Activated T-cell treated with anti-CD3 and anti-CD28 coated beads for 4 hours (primary cell): Measurements from ENCODE around the gene BAMBI.
A peak's percentile ranks its signal among the peaks of the same experiment; 100 is the strongest.

Source experiments
- DNase-seq: peaks from one replicate; pipeline ENCODE4 v3.0.0-alpha.2; 2020

BAMBI gene

DNA sequence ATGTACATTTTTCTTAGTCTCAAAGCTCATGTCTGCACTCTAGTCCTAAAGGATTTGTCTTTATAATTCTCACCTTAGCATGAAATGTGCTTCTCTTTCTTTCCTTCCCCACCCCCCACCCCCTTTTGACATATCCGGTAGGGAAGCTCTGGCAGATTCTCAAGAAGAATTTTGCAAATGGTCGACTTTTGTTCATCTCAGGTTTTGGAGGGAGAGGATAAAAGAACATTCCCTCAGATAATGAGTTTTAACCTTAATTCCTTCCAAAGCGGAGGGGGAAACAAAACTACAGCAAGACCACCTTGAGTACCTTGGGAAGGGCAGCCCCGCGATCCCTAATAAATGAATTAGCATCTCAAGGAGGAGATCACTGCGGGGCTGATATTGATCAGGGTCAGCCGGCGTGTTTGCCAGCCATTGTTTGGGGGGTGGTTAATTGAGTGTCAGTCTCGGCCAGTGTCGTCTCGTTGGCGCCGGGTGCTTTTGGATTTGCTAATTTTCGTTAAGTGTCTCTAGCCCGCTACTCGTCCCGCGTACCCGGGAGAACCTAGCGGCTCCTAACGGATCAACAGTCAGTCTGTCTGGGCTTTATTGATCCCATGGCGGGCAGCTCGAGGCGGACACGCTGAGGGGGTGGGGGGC is 874 bp upstream of the BAMBI start:
- no peak for DNase-seq

DNA sequence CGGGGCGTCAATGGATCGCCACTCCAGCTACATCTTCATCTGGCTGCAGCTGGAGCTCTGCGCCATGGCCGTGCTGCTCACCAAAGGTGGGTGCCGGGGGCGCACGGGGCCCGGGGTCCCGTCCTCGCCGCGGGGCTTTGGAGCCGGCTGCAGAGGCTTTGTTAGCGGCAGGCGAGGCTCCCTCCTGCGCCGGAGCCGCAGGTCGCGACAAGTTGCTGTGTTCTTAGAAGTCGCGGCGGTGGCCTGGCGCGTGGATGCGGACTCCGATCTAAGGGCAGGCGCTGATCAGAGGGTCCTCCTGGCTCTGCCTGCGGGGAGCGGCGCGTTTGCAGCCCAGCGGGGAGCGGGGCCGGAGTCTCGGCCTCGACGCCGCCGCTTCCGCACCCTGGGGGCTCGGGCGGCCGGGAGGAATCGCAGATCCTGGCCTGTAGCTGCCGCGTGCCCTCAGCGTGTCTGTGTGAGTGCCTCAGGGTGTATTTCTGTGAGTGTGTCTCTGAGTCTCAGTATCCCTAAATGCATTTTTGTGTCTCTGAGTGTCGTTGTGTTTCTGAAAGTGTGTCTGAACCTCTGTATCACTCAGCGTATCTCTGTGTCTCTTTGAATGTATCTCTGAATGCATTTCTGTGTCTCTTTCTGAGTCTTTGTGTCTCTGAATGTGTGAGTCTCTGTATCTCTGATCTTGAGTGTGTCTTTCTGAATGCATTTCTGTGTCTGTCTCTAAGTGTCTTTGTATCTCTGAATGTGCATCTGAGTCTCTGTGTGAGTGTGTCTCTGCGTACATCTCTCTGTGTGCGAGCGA is 766 bp downstream of the BAMBI start:
- peak; percentile 10 for DNase-seq

DNA sequence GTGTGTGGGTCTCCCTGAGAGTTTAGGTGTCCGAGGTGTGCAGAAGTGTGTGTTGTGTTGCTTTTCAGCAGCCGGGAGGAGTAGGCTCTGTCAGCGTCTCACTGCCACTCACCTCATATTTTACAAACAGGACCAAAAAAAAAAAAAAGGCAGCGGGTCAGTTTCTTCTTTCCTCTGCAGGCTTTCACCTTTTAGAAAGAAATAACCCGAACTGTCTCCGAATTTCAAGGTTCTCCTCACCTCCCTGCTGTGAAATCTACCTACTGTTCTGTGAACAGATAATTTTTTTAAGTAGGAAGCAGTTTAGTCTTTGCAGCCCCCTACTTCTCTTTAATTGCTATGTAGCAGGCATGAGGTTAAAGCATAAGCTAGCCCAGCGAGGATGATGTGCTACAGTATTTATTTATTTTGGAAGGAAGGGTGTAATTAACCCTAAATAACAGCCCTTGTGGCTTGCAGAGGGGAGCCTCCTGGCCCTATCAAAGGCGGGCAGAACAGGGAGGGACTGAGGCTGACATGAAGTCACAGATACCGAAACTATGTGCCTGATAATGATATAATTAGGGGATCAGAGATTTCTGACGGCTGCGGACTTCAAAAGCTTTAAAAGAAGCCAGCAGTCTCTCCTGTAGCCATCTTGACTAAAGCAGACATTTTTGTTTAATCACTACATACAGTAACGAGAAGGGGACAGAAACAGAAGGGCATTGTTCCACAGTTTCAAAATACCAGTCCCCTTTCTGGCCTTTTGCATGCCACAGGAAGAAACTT is 1.6 kb downstream of the BAMBI start:
- DNase-seq: no peak

DNA sequence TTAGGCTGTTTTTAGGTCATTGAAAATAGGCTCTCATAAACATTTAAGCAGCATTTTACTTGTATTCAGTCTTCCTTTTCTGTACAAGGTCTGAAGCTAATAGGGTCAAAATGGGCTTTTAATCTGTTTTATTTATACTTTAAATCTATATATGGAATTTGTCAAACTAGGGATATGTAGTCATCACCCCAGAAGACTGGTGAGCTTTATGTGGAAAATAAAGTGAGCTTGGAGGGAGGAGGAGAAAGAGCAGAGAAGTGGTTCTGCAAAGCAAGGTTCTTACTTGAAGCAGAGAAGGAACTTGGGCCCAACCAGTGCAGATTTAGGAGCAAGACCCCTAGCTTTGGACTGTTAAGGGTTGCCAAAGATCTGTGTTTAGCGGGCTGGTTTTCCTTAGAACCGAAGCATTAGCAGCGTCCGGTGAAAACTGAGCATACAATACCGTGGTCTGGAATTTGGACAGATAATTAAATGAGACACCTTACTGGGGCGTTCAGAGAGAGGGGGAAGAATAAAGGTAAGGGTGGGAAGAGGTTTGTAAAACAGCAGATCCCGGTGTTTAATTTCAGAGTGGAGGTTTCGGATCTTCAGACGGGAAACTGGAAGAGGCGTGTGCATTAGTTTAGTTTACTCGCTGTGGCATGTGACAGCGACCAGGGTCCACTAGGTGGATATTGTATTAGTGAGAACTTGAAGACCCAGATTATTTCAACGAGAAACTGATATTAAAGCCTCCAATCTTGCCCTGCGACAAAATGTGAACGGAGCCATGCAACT is 2.4 kb downstream of the BAMBI start:
- DNase-seq: no peak

DNA sequence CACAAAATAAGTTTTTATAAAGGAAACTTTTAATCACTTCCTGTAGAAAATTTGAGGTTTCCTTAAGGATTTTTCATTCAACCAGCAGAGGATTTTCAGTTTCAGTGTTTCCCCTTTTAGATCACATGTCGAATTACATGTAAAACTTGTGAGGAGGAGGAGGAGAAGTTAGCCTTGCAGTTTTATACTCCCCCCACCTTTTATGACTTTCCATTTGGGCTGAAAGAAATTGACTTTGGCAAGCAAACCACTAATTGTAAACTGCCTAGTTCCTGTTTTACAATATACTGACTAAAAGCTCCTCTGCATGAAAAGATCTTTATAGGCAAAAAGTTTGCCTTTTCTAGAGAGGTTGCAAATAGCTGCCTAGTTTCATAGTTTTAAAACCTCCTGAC is 3.0 kb downstream of the BAMBI start:
- DNase-seq: no peak

DNA sequence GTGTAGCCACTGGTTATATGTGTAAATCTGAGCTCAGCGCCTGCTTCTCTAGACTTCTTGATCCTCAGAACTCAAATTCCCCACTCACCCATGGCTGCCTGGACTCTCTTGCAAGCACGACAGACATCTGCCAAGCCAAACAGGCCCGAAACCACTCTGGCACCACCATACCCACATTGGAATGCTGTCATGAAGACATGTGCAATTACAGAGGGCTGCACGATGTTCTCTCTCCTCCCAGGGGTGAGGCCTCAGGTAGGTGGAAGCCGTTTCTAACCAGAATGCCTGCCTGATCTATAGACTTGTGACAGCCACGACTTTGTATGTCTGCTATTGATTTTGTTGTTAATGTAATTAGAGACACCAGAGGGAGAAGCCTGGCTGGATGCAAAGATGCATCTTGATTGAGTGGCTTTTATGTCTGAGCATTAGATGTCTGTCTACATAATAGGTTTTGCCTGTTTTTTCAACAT is 4.0 kb downstream of the BAMBI start:
- DNase-seq: no peak

DNA sequence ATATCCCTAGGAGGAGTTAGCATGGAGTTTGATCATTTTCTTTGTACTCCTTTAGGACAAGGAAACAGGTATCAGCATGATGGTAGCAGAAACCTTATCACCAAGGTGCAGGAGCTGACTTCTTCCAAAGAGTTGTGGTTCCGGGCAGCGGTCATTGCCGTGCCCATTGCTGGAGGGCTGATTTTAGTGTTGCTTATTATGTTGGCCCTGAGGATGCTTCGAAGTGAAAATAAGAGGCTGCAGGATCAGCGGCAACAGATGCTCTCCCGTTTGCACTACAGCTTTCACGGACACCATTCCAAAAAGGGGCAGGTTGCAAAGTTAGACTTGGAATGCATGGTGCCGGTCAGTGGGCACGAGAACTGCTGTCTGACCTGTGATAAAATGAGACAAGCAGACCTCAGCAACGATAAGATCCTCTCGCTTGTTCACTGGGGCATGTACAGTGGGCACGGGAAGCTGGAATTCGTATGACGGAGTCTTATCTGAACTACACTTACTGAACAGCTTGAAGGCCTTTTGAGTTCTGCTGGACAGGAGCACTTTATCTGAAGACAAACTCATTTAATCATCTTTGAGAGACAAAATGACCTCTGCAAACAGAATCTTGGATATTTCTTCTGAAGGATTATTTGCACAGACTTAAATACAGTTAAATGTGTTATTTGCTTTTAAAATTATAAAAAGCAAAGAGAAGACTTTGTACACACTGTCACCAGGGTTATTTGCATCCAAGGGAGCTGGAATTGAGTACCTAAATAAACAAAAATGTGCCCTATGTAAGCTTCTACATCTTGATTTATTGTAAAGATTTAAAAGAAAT is 4.8 kb downstream of the BAMBI start:
- DNase-seq: no peak

DNA sequence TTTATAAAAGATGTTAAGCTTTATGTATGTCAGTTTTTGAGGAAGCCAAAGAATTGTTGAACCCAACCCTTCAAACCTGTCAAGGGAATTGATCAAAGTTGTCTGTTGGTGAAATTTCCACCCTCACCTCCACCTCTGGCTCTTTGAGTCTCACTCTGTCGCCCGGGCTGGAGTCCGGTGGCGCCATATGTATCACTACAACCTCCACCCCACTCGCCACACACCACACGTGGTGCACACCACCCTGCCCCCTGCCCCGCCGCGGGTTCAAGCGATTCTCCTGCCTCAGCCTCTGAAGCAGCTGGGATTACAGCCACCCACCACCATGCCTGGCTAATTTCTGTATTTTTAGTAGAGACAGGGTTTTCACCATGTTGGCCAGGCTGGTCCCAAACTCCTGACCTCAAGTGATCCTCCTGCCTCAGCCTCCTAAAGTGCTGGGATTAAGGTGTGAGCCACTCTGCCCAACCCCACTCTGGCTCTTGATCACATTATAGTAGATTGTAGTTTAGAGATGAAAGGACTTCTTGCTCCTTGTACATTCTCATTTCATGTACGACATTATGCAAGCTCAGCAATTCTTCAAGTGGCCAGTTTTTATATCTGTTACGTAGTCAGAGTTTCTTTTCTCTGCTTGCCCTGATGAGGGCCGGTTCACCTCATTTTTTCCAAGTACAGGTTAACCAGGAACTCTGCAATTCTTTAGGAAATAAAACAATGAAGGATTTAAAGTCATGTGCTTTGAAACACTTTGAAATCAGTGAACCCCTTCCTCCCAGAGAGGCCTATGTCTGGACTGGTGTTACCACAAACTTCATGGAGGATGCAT is 7.0 kb downstream of the BAMBI start:
- no peak for DNase-seq

DNA sequence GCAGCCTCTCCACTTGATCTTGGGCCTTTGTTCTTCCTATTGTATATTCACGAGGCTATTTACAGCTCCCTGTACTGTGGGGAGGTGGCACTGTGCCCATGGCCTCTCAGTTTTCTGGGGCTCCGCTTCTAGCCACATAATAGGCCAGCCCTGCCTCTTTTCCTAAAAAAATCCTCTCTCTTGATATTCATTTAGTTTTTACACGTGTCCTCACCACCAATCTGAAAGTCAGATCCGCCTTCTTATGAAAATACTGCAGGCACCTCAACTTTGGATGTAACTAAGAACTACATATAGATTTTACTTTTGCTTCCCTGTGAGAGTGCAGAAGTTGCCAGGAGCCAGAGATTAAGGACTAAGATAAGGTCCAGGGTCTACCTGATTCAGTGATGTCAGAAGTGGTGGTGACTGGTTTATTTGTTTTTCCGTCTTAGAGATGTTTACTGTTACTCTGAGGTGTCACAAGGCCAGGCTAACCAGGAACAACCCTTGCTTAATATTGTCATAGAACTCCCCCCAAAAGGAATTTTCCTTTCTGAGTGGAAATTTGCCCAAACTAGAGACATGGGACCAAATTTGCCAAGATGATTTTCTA is 7.8 kb downstream of the BAMBI start:
- DNase-seq: no peak

DNA sequence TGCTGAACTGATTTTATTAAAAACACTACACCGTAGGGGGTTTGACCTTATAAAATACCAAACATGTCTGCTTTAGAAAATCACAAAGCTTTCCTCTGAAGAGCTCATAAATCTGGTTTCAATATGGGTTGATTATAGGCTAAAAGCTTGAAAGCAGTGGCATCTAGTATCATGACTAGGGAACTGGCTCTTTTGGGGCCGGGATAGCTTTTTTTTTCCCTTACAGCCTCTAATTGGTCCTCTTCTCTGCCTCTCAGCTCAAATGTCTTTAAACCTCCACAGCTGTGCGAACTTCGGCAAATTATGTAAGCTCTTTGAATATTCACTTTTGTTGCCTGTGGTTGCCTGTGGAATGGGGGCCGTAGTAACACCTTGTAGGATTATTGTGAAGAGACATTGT is 8.4 kb downstream of the BAMBI start:
- DNase-seq: no peak

DNA sequence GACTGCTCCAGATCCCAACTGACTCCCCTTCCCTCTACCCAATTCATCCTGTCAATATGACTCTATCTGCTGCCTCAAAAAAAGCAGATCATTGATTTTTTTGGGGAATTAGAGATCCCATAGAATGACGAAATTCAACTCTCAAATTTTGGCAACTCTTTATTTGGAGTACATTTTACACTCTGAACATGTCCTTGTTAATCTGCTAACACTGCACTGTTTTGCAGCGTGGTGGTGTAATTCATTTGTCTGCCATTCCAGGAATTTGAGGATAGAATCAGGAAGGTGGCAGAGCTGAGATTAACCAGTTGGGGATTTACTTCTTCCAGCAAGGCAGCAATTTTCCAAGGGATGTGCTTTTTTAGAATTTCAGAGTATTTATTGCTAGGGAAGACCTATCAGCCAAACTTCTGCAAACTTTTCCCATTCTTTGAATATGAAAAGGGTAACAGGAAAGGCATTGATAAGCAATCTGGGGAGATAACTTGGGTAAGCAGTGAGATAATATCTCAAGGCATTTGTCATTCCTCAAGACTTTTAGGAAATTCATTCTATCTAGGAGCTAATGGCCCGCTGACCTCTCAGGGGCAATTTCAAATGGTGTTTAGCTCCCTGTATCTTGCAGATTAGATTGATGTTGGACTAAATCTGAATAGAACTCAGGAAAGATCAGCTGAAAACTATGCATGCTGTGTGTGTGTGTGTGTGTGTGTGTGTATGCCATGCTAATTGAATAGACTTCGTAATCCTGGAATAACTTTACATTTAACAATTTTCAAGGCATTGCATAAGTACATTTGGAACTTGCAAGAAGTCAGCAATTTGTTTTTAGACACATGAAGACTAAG is 9.7 kb downstream of the BAMBI start:
- DNase-seq: no peak

DNA sequence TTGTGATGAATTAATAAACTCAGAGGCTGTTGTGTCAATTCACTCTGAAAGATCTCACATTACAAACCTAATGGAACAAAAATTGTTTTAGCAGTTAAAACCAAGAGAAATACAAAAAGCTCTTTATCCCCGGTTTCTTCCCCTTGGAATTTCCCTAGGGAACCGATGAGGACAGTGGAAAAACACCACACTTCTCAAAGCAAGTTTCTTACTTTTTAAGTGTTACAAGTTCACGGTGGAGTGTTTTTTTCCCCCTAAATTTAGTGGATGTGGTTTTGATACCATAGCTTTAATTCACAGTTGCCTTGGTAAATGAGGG is 10.3 kb downstream of the BAMBI start:
- no peak for DNase-seq

DNA sequence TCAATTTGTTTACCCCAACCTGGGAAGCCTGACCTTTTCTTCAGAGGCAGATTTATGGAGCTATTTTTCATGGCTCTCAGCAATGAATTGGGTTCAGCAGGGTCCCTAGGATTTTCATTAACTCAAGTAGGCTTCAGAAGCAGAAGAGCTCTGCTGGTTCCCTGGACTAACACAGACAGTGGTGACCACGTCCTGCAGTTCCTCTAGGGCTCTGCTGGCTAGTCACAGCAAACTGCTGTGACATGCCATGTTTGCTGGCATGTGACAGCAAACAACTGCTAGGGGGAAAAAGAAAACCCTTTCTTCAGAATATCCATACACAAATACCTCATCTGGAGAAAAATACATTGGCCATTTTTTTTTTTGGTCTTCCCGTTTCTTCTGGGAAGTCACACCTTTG is 13.2 kb downstream of the BAMBI start:
- no peak for DNase-seq

DNA sequence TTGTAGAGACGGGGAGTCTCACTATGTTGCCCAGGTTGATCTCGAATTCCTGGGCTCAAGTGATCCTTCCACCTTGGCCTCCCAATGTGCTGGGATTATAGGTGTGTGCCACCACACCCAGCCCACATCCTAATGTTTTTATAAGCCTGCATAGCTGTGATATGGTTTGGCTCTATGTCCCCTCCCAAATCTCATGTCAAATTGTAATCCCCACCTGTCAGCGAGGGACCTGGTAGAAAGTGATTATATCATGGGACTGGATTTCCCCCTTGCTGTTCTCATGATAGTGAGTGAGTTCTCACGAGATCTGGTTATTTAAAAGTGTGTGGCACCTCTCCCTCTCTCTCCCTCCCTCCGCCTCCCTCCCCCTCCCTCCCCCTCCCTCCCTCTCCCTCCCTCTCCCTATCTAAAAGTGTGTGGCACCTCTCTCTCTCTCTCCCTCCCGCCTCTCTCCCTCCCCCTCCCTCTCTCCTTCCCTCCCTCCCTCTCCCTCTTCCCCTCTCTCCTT is 13.9 kb downstream of the BAMBI start:
- no peak for DNase-seq

DNA sequence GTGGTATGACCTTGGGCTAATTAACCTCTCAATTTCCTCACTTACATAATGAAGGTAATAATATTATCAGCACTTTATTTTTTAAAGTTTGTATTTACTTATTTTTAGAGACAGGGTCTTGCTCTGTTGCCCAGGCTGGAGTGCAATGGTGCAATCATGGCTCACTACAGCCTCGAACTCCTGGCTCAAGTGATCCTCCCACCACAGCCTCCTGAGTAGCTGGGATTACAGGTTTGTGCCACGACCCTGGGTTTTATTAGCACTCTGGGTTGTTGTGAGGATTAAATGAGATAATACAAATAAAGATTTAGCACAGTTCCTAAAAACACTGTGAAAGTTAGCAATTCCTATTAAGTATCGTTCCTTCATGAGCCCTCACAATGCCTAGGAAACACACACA is 14.7 kb downstream of the BAMBI start:
- no peak for DNase-seq

DNA sequence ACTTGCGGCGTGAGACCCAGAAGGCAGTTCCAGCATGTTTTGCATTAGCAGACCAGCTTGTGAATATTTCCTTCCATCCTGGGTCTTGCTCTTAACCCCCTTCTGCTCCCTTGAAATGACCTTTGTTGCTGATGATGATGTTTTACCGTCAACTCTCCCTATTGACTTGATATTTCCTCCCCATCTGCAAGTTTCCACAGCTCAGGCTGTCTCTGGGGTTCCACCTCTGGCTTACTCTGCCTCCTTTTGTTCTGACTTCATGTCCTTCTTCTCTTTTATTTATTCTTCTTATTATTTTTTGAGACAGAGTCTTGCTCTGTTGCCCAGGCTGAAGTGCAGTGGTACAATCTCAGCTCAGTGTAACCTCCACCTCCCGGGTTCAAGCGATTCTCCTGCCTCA is 17.2 kb downstream of the BAMBI start:
- no peak for DNase-seq

DNA sequence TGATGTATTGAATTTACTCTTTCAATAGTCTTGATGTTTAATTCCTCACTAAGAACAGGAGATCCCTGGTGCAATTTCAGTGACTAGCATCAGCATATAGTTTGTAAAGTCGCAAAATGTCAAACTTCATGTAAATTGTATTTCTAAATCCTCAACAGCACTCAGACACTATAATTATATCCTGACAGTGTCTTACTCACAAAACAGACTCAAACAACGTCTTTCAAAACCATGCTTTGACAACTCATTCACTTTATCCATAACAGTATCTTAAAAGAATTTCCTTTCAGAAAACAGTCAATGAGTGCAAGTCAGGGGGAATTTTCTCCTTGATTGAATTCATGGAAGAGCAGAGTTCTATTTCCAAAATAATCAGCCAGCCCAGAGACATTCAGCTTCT is 20.8 kb downstream of the BAMBI start:
- no peak for DNase-seq

DNA sequence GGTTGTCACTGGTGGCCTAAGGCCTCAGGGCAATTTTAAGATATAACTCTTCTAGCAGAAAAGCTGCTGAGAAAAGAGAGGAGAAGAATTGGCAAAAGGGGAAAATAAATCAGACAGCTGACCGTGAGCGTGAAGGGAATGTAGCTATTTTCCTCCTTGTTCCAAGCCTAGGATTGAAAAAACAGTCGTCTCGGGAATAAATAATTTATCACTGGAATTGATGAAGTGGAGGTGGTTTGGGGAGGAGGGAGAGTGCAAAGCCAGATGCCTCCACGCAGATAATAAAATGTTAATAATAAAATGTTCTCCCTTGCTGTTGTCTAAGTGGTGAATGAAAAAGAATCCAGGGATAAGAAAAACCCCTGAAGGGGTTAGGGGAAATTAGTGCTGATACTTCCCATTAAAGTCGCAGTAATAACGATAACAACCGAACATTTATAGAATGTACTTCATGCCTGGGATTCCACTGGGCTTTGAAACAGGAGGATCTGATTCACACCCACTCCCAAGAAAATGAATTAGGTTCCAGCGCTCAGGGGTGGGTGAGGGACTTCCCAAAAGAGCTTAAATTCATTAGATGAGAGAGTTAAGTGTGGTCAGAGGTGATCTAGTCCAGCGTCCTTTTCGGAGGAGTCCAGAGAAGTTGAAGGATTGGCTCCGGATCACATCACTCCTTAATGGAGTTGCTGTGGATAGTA is 27.3 kb downstream of the BAMBI start:
- DNase-seq: no peak

DNA sequence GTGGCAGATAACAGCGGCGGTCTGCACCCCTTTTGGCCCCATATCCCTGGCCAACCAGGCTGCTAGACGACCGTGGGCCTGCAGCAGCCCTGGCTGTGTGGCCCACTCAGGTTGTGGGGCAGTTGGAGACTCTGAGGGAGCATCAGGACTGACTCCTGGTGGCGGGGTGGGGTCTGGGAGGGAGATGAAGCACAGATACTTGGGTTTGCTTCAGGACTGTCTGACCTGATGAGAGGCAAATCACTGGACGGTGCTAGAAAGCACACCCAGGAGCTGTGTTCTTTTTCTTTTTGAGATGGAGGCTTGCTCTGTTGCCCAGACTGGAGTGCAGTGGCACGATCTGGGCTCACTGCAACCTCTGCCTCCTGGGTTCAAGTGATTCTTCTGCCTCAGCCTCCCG is 28.2 kb downstream of the BAMBI start:
- no peak for DNase-seq
